H1 (cell line): ENCODE data around the gene SASS6. TPM values are rescaled to one million over a fixed set of nuclear protein-coding genes. Genes with fewer than 3 reads are reported as not detected.

Experiments
- CTCF ChIA-PET: fragments of 300-600 bp; sonication (Branson Sonifier 250); formaldehyde crosslinking; loops from one replicate; lab custom pipeline; 2021; ENCODE audit not compliant: partially characterized antibody; lab: Charles Lee
- POLR2A ChIA-PET: fragments of 300-600 bp; sonication (Branson Sonifier 250); formaldehyde crosslinking; loops from one replicate; lab custom pipeline; 2021; ENCODE audit warnings: inconsistent platforms; ENCODE audit not compliant: partially characterized antibody; lab: Charles Lee
- DNase-seq, 2 experiments: peaks; one replicate each; pipeline versions ENCODE4 v3.0.0 to v3.0.0-alpha.2; 2010 to 2022; ENCODE audit warnings: low spot score in 2 of 2, low read depth in 1 of 2, mixed read lengths in 1 of 2
- FAIRE-seq: peaks from 2 replicates; lab custom pipeline; 2011; peaks lifted over from hg19 to GRCh38; lab: Jason Lieb, UNC
- H2AFZ ChIP-seq: 2 replicates; pipeline ENCODE4 v1.8.1; 2012; ENCODE audit warnings: low read length, inconsistent platforms
- H2AK5ac ChIP-seq: 2 replicates; pipeline ENCODE4 v1.6.1; 2013; ENCODE audit warnings: low read depth, low read length
- H2BK120ac ChIP-seq: replicated peaks from 2 replicates; pipeline ENCODE3; 2013; ENCODE audit warnings: low read depth, low read length, inconsistent platforms
- H2BK12ac ChIP-seq: 2 replicates; pipeline ENCODE4 v1.6.1; 2013; ENCODE audit warnings: low read depth, low read length
- H2BK15ac ChIP-seq: 2 replicates; pipeline ENCODE4 v1.6.1; 2013; ENCODE audit warnings: low read length
- H2BK20ac ChIP-seq: 2 replicates; pipeline ENCODE4 v1.6.1; 2013; ENCODE audit warnings: low read length
- H2BK5ac ChIP-seq: 2 replicates; pipeline ENCODE4 v1.6.1; 2013; ENCODE audit warnings: low read depth, low read length
- H3K14ac ChIP-seq: 2 replicates; pipeline ENCODE4 v1.6.1; 2013; ENCODE audit warnings: inconsistent platforms; ENCODE audit not compliant: insufficient read length
- H3K18ac ChIP-seq: 2 replicates; pipeline ENCODE4 v1.6.1; 2013; ENCODE audit warnings: low read length; ENCODE audit errors: extremely low read depth
- H3K23ac ChIP-seq: 2 replicates; pipeline ENCODE4 v1.6.1; 2013; ENCODE audit warnings: inconsistent platforms; ENCODE audit not compliant: insufficient read length
- H3K23me2 ChIP-seq: 2 replicates; pipeline ENCODE4 v1.6.1; 2013; ENCODE audit warnings: low read depth, low read length
- H3K27ac ChIP-seq: 2 replicates; pipeline ENCODE4 v1.6.1; 2011; ENCODE audit warnings: low read depth, low read length, inconsistent platforms
- H3K27me3 ChIP-seq, 4 experiments: replicated peaks in 1 of 4; 1 replicate in 1 of 4; 2 replicates in 3 of 4; pipeline versions ENCODE4 v1.6.1 to v1.8.1; 2011 to 2013; ENCODE audit warnings: low read length in 3 of 4, mild to moderate bottlenecking in 3 of 4, inconsistent platforms in 2 of 4, mixed read lengths in 2 of 4, moderate library complexity in 1 of 4; ENCODE audit not compliant: control insufficient read depth in 3 of 4, insufficient read depth in 3 of 4; ENCODE audit errors: extremely low read depth in 1 of 4
- H3K36me3 ChIP-seq, 4 experiments: 2 replicates each; pipeline versions ENCODE4 v1.6.1 to v1.8.1; 2011 to 2013; ENCODE audit warnings: mild to moderate bottlenecking in 4 of 4, low read length in 3 of 4, moderate library complexity in 2 of 4, control low read depth in 1 of 4, inconsistent platforms in 1 of 4; ENCODE audit not compliant: insufficient read depth in 4 of 4, control insufficient read depth in 2 of 4
- H3K4ac ChIP-seq: replicated peaks from 2 replicates; pipeline ENCODE3; 2013; ENCODE audit warnings: low read length, low read depth, mixed read lengths, inconsistent platforms; ENCODE audit not compliant: insufficient read length
- H3K4me1 ChIP-seq, 4 experiments: replicated peaks in 1 of 4; 1 replicate in 1 of 4; 2 replicates in 3 of 4; pipeline versions ENCODE4 v1.6.1 to v1.8.1; 2011 to 2013; ENCODE audit warnings: low read length in 3 of 4, inconsistent platforms in 2 of 4, mixed read lengths in 1 of 4; ENCODE audit not compliant: insufficient read depth in 4 of 4, control insufficient read depth in 3 of 4
- H3K4me2 ChIP-seq, 2 experiments: 2 replicates each; pipeline versions ENCODE4 v1.6.1 to v1.8.1; 2011 to 2013; ENCODE audit warnings: low read depth in 2 of 2, low read length in 2 of 2, control low read depth in 1 of 2, inconsistent platforms in 1 of 2, mild to moderate bottlenecking in 1 of 2; ENCODE audit not compliant: insufficient read depth in 1 of 2
- H3K4me3 ChIP-seq, 4 experiments: fragments of 200-600, 300-600 bp in 1 of 4; sonication (generic), shearing (Covaris generic), sonication (Bioruptor Twin) in 1 of 4; 2 replicates each; pipeline versions ENCODE4 v1.5.1 to v1.8.1; 2011 to 2016; ENCODE audit warnings: low read length in 4 of 4, low read depth in 3 of 4, control low read depth in 2 of 4, inconsistent platforms in 2 of 4, mild to moderate bottlenecking in 2 of 4, mixed read lengths in 1 of 4, moderate library complexity in 1 of 4; ENCODE audit not compliant: insufficient read depth in 2 of 4; ENCODE audit errors: extremely low read depth in 1 of 4
- H3K56ac ChIP-seq: replicated peaks from 2 replicates; pipeline ENCODE3; 2013; ENCODE audit warnings: low read depth, mild to moderate bottlenecking, mixed read lengths, low read length, inconsistent platforms; ENCODE audit not compliant: insufficient read length
- H3K79me1 ChIP-seq: 2 replicates; pipeline ENCODE4 v1.6.1; 2013; ENCODE audit warnings: low read depth, low read length, control low read depth
- H3K79me2 ChIP-seq, 2 experiments: 2 replicates each; pipeline versions ENCODE4 v1.6.1 to v1.8.1; 2012 to 2013; ENCODE audit warnings: low read length in 2 of 2, mild to moderate bottlenecking in 2 of 2, inconsistent platforms in 1 of 2; ENCODE audit not compliant: insufficient read depth in 2 of 2, control insufficient read depth in 1 of 2
- H3K9ac ChIP-seq, 4 experiments: replicated peaks in 1 of 4; 1 replicate in 1 of 4; 2 replicates in 3 of 4; pipeline versions ENCODE4 v1.6.1 to v1.8.1; 2011 to 2013; ENCODE audit warnings: low read depth in 3 of 4, low read length in 3 of 4, control low read depth in 2 of 4, mild to moderate bottlenecking in 2 of 4, moderate library complexity in 2 of 4, inconsistent platforms in 1 of 4; ENCODE audit errors: extremely low read depth in 1 of 4
- H3K9me3 ChIP-seq, 2 experiments: 2 replicates each; pipeline versions ENCODE4 v1.6.1 to v1.8.1; 2012 to 2013; ENCODE audit warnings: mild to moderate bottlenecking in 2 of 2, moderate library complexity in 2 of 2, control low read depth in 1 of 2, inconsistent platforms in 1 of 2, low read depth in 1 of 2, low read length in 1 of 2, mixed read lengths in 1 of 2; ENCODE audit not compliant: insufficient read depth in 2 of 2
- H4K20me1 ChIP-seq, 2 experiments: replicated peaks in 1 of 2; 2 replicates each; pipeline versions ENCODE3 to v1.8.1; 2011 to 2013; ENCODE audit warnings: inconsistent platforms in 2 of 2, low read length in 2 of 2, mild to moderate bottlenecking in 1 of 2; ENCODE audit not compliant: insufficient read depth in 2 of 2, control insufficient read depth in 1 of 2
- H4K5ac ChIP-seq: 2 replicates; pipeline ENCODE4 v1.6.1; 2013; ENCODE audit warnings: low read length, low read depth, mixed read lengths, inconsistent platforms; ENCODE audit not compliant: insufficient read length
- H4K8ac ChIP-seq: 2 replicates; pipeline ENCODE4 v1.8.0; 2013; ENCODE audit warnings: mild to moderate bottlenecking, moderate library complexity, low read length, inconsistent platforms; ENCODE audit not compliant: insufficient read depth; ENCODE audit errors: extremely low read depth
- H4K91ac ChIP-seq: replicated peaks from 2 replicates; pipeline ENCODE3; 2013; ENCODE audit warnings: low read length, mixed read lengths, inconsistent platforms; ENCODE audit not compliant: insufficient read length
- EP300 ChIP-seq, 2 experiments: IDR thresholded peaks; 1 replicate in 1 of 2; 2 replicates in 1 of 2; pipeline ENCODE4 v1.6.1; 2011 to 2012; ENCODE audit warnings: low read depth in 2 of 2, low read length in 2 of 2, mild to moderate bottlenecking in 2 of 2, borderline replicate concordance in 1 of 2, inconsistent platforms in 1 of 2, moderate library complexity in 1 of 2
- GTF2F1 ChIP-seq: IDR thresholded peaks from 2 replicates; pipeline ENCODE4 v1.6.1; 2012; ENCODE audit warnings: low read depth, low read length, improper control_type of control experiment, borderline replicate concordance
- PHF8 ChIP-seq: fragments of 200-600 bp; sonication (generic); conservative IDR thresholded peaks from 2 replicates; pipeline ENCODE4 v1.7.1; 2012; ENCODE audit warnings: low read depth, mild to moderate bottlenecking, inconsistent platforms, low read length, moderate library complexity
- RAD21 ChIP-seq, 2 experiments: IDR thresholded peaks in 1 of 2; conservative IDR thresholded peaks in 1 of 2; 2 replicates each; pipeline ENCODE4 v1.6.1; 2011; ENCODE audit warnings: low read depth in 2 of 2, low read length in 2 of 2, improper control_type of control experiment in 1 of 2, inconsistent platforms in 1 of 2, mild to moderate bottlenecking in 1 of 2, moderate library complexity in 1 of 2
- RFX5 ChIP-seq: IDR thresholded peaks from 2 replicates; pipeline ENCODE4 v1.6.1; 2011; ENCODE audit warnings: low read depth, low read length, improper control_type of control experiment, borderline replicate concordance
- SP4 ChIP-seq: IDR thresholded peaks from 2 replicates; pipeline ENCODE4 v1.6.1; 2012; ENCODE audit warnings: low read length, inconsistent platforms
- TEAD4 ChIP-seq: IDR thresholded peaks from 2 replicates; pipeline ENCODE4 v1.6.1; 2012; ENCODE audit warnings: low read depth, low read length, inconsistent platforms, mixed read lengths
- polyA plus RNA-seq, 7 experiments: library from polyadenylated mRNA; depleted of rRNA in 3 of 7; stranded (reverse) in 5 of 7; unstranded in 2 of 7; fragments of >200 nt in 5 of 7; fragments of 200-250 nt in 2 of 7; gene quantifications; 1 replicate in 5 of 7; 2 replicates in 1 of 7; 4 replicates in 1 of 7; pipeline versions ENCODE4 v1.2.1 to v1.2.3, GENCODE V29; 2011 to 2013; ENCODE audit warnings: missing spikeins in 2 of 7, mixed read lengths in 2 of 7
- total RNA-seq: library from RNA; stranded (reverse); fragmentation: NEBNext Ultra II Directional; extraction: Animal tissue kit (Norgen Biotek cat#: 25700); gene quantifications from 2 replicates; pipeline ENCODE4 v1.2.1, GENCODE V29; 2021

The SASS6 gene
- total and polyA plus RNA-seq, 2 of the 8 experiments (the other 6 are each of a cell fraction or from before 2014, with no cell fraction given): 1.2 to 13.8 TPM

DNA sequence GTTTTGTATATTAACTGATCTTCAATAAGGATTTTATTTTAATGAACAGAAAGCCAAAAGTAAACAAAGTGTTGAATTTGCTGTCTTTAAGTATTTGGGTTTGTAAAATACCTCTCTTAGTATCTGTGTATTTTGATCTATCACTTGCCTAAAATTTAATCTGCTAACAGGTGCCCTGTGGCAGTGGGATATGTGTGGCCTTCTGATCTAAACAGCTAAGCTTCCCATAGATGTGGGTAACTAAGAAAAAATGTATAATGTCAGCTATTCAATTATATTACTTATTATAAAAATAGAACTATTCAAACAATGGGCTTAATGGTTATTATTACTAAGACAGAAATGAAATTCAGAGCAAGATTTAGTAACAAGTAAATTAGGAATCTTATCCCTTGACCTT, 30.2 kb upstream of the SASS6 start:
- no peak overlapping the region for H3K23ac ChIP-seq
- no peaks in the 10 kb centered on the region for H3K36me3 ChIP-seq
- no peak overlapping the region for H3K4me3 ChIP-seq
- no peaks in the 10 kb centered on the region for H3K79me2 ChIP-seq
- H2BK5ac ChIP-seq: no peak overlapping the region
- no peak overlapping the region for H3K14ac ChIP-seq
- no peaks in the 10 kb centered on the region for H3K23me2 ChIP-seq
- no peak overlapping the region for H4K8ac ChIP-seq
- H3K4me2 ChIP-seq: no peak overlapping the region
- no peak for TF ChIP-seq GTF2F1
- TF ChIP-seq RFX5: no peak
- no peak for TF ChIP-seq EP300 (IDR thresholded peaks at IDR 0.05; ENCODE audit: borderline replicate concordance in 1 of 2, low read depth in 2 of 2, low read length in 2 of 2)
- no peak for TF ChIP-seq PHF8
- no peak for TF ChIP-seq TEAD4
- no peak for TF ChIP-seq RAD21 (IDR thresholded peaks at IDR 0.05 in 1 of 2, conservative IDR thresholded peaks at IDR 0.05 in 1 of 2; ENCODE audit: low read depth in 2 of 2, low read length in 2 of 2)
- no peak for TF ChIP-seq SP4
- no peak overlapping the region for H2AFZ ChIP-seq
- FAIRE-seq (no peak), DNase-seq (no peak)
- H3K4me1 ChIP-seq: no peaks in the 10 kb centered on the region
- no peak overlapping the region for H3K56ac ChIP-seq
- no peaks in the 10 kb centered on the region for H4K20me1 ChIP-seq
- no peaks in the 10 kb centered on the region for H3K9me3 ChIP-seq
- H3K27ac ChIP-seq: no peak overlapping the region
- H3K9ac ChIP-seq: no peak overlapping the region
- no peak overlapping the region for H2BK20ac ChIP-seq
- H2BK12ac ChIP-seq: no peak overlapping the region
- no peak overlapping the region for H2BK120ac ChIP-seq
- H4K91ac ChIP-seq: no peak overlapping the region
- no peak overlapping the region for H2AK5ac ChIP-seq
- no peaks in the 10 kb centered on the region for H3K79me1 ChIP-seq
- no peak overlapping the region for H3K4ac ChIP-seq
- no peak overlapping the region for H4K5ac ChIP-seq
- ChIA-PET POLR2A (no interaction called here), CTCF (interaction anchor here (0.6 to 1.1 kb wide), 2 partner anchors 61 to 285 kb away, joined by 3 to 4 read pairs; no protein-coding TSS in a partner anchor)
- H3K18ac ChIP-seq: no peak overlapping the region
- no peak overlapping the region for H2BK15ac ChIP-seq
- H3K27me3 ChIP-seq: no peaks in the 10 kb centered on the region
